Measurements from ENCODE around the gene ZFYVE19.

Gene ZFYVE19

GRCh38 chr15:40856746-40857145 lies 49.9 kb downstream of the ZFYVE19 start:
- H3K4me1 ChIP-seq (ENCODE audit: insufficient read depth, low read length, poor library complexity, severe bottlenecking): no peaks in the 10 kb centered on the region
- no peak for TF ChIP-seq CTCF (conservative IDR thresholded peaks at IDR 0.05; ENCODE audit: low read length)
- TF ChIP-seq EZH2phosphoT487 (IDR thresholded peaks at IDR 0.05; ENCODE audit: borderline replicate concordance): no peak
- H3K79me2 ChIP-seq (ENCODE audit: insufficient read depth, low read length): no peaks in the 10 kb centered on the region
- H3F3A ChIP-seq (ENCODE audit: low read depth): no peaks in the 10 kb centered on the region
- no peak overlapping the region for H3K4me3 ChIP-seq (ENCODE audit: low read length, poor library complexity, severe bottlenecking)
- H3K9ac ChIP-seq (ENCODE audit: low read depth, low read length, poor library complexity, severe bottlenecking): no peak overlapping the region
- H3K27me3 ChIP-seq (ENCODE audit: insufficient read depth, low read length, poor library complexity, severe bottlenecking): no peaks in the 10 kb centered on the region
- no peaks in the 10 kb centered on the region for H4K20me1 ChIP-seq (ENCODE audit: insufficient read depth, low read length, poor library complexity, severe bottlenecking)
- H3K4me2 ChIP-seq (ENCODE audit: low read depth, low read length, poor library complexity, severe bottlenecking): no peak overlapping the region
- no peaks in the 10 kb centered on the region for H3K36me3 ChIP-seq (ENCODE audit: insufficient read depth, low read length)
- no peaks in the 10 kb centered on the region for H3K9me3 ChIP-seq (ENCODE audit: insufficient read depth, low read depth, low read length)
- no peaks in the 10 kb centered on the region for H3K9me2 ChIP-seq (replicated peaks; ENCODE audit: low read depth, low read length)
- peak overlapping the region; percentile 96; the same call in 1 of the 2 replicates for H2AFZ ChIP-seq (ENCODE audit: low read length)

DNA sequence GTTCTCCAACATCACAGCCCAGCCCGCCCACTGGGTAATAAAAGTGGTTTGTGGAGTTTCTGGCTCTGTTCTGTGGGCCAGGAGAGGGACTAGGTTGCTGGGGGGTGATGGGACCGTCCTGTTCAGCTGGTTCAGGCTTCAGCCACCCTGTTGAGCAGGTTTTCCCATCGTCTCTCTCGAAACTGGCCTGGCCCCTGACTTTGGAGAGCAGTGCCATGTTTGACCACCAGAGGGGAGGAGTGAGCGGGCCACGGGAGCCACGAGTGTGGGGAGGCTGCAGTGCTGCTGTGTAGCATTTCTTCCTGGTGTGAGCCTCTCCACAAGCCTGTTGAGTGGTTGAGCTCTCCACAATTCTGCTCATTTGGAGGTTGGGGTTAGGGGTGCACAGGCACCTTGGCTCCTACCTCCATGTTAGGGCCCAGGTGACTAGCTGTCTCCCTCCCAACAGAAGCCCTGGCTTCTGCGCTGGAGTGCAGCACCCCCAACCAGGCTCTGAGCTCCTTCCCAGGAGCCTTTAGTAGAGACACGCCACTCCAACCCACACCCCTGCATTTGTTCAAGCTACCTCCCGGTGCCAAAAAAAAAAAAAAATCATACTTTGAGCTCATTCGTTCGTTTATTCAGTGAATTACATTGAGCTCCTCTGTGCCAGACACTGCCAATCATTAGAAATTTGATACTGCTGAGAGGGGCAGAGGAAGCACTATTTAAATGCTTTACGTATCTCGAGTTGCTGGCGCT lies 50.9 kb downstream of the ZFYVE19 start:
- H3K9ac ChIP-seq (ENCODE audit: low read depth, low read length, poor library complexity, severe bottlenecking): peak overlapping the region; percentile 28
- H3K79me2 ChIP-seq (ENCODE audit: insufficient read depth, low read length): no peaks in the 10 kb centered on the region
- H3K27me3 ChIP-seq (ENCODE audit: insufficient read depth, low read length, poor library complexity, severe bottlenecking): no peaks in the 10 kb centered on the region
- no peaks in the 10 kb centered on the region for H3K36me3 ChIP-seq (ENCODE audit: insufficient read depth, low read length)
- no peaks in the 10 kb centered on the region for H3K9me2 ChIP-seq (replicated peaks; ENCODE audit: low read depth, low read length)
- no peak overlapping the region for H3K4me3 ChIP-seq (ENCODE audit: low read length, poor library complexity, severe bottlenecking)
- H2AFZ ChIP-seq (ENCODE audit: low read length): peak overlapping the region; percentile 96
- no peaks in the 10 kb centered on the region for H4K20me1 ChIP-seq (ENCODE audit: insufficient read depth, low read length, poor library complexity, severe bottlenecking)
- no peaks in the 10 kb centered on the region for H3K9me3 ChIP-seq (ENCODE audit: insufficient read depth, low read depth, low read length)
- TF ChIP-seq EZH2phosphoT487 (IDR thresholded peaks at IDR 0.05; ENCODE audit: borderline replicate concordance) (no peak), CTCF (conservative IDR thresholded peaks at IDR 0.05; ENCODE audit: low read length) (peak; percentile 95)
- H3K4me2 ChIP-seq (ENCODE audit: low read depth, low read length, poor library complexity, severe bottlenecking): peak overlapping the region; percentile 29
- H3F3A ChIP-seq (ENCODE audit: low read depth): no peaks in the 10 kb centered on the region
- no peaks in the 10 kb centered on the region for H3K4me1 ChIP-seq (ENCODE audit: insufficient read depth, low read length, poor library complexity, severe bottlenecking)

- H3K4me2 ChIP-seq (ENCODE audit: low read depth, low read length, poor library complexity, severe bottlenecking): no peak overlapping the region
- H3K79me2 ChIP-seq (ENCODE audit: insufficient read depth, low read length): no peaks in the 10 kb centered on the region
- H3K9ac ChIP-seq (ENCODE audit: low read depth, low read length, poor library complexity, severe bottlenecking): no peak overlapping the region
- TF ChIP-seq CTCF (conservative IDR thresholded peaks at IDR 0.05; ENCODE audit: low read length) (no peak), EZH2phosphoT487 (IDR thresholded peaks at IDR 0.05; ENCODE audit: borderline replicate concordance) (no peak)
- H4K20me1 ChIP-seq (ENCODE audit: insufficient read depth, low read length, poor library complexity, severe bottlenecking): no peaks in the 10 kb centered on the region
- H3K9me3 ChIP-seq (ENCODE audit: insufficient read depth, low read depth, low read length): no peaks in the 10 kb centered on the region
- no peak overlapping the region for H3K4me3 ChIP-seq (ENCODE audit: low read length, poor library complexity, severe bottlenecking)
- no peaks in the 10 kb centered on the region for H3F3A ChIP-seq (ENCODE audit: low read depth)
- no peak overlapping the region for H2AFZ ChIP-seq (ENCODE audit: low read length)
- no peaks in the 10 kb centered on the region for H3K4me1 ChIP-seq (ENCODE audit: insufficient read depth, low read length, poor library complexity, severe bottlenecking)
- no peaks in the 10 kb centered on the region for H3K36me3 ChIP-seq (ENCODE audit: insufficient read depth, low read length)
- H3K27me3 ChIP-seq (ENCODE audit: insufficient read depth, low read length, poor library complexity, severe bottlenecking): no peaks in the 10 kb centered on the region
- no peaks in the 10 kb centered on the region for H3K9me2 ChIP-seq (replicated peaks; ENCODE audit: low read depth, low read length)
Measured at GRCh38 chr15:40858706-40859105, 51.8 kb downstream of the ZFYVE19 start.

Data from Loucy (cell line).